Aorta (tissue), 5 donors: ENCODE measurements around the gene RNF7. TPM values are rescaled to one million over a fixed set of nuclear protein-coding genes. Genes with fewer than 3 reads are reported as not detected.

ENCODE experiments used
- ATAC-seq: fragments of 200-7000 bp; cut with Tn5 transposase; one replicate; pipeline ENCODE4 v1.9.1; 2022; ENCODE audit warnings: moderate library complexity; ENCODE audit not compliant: low FRiP score
- DNase-seq, 2 donors: peaks; one replicate each; pipeline ENCODE4 v3.0.0-alpha.2; 2020
- H3K27ac ChIP-seq, 2 donors: one replicate each; pipeline ENCODE4 v1.5.1; 2013; ENCODE audit warnings: low read length in 2 of 2, mild to moderate bottlenecking in 2 of 2, moderate library complexity in 2 of 2, control low read depth in 1 of 2, inconsistent platforms in 1 of 2, low read depth in 1 of 2
- H3K27me3 ChIP-seq, 2 donors: one replicate each; pipeline ENCODE4 v1.6.1; 2013; ENCODE audit warnings: control low read depth in 1 of 2, low read length in 1 of 2, mild to moderate bottlenecking in 1 of 2, moderate library complexity in 1 of 2; ENCODE audit not compliant: insufficient read depth in 2 of 2, control insufficient read depth in 1 of 2
- H3K36me3 ChIP-seq, 2 donors: one replicate each; pipeline ENCODE4 v1.6.1; 2013; ENCODE audit warnings: control low read depth in 1 of 2, low read length in 1 of 2, mild to moderate bottlenecking in 1 of 2; ENCODE audit not compliant: insufficient read depth in 2 of 2, control insufficient read depth in 1 of 2
- H3K4me1 ChIP-seq, 2 donors: one replicate each; pipeline ENCODE4 v1.6.1; 2013; ENCODE audit warnings: low read length in 2 of 2, control low read depth in 1 of 2, mild to moderate bottlenecking in 1 of 2, moderate library complexity in 1 of 2; ENCODE audit not compliant: insufficient read depth in 2 of 2, control insufficient read depth in 1 of 2
- H3K4me3 ChIP-seq, 2 donors: one replicate each; pipeline ENCODE4 v1.5.1; 2013; ENCODE audit warnings: low read length in 2 of 2, control low read depth in 1 of 2, mild to moderate bottlenecking in 1 of 2
- H3K9me3 ChIP-seq: one replicate; pipeline ENCODE4 v1.6.1; 2013; ENCODE audit warnings: mild to moderate bottlenecking, low read length; ENCODE audit not compliant: control insufficient read depth
- WGBS, 2 donors: extraction: QIAGEN DNeasy Blood & Tissue Kit; methylation state at CpG; one replicate each; pipeline ENCODE4 v1.1.7; 2013; 5-methylcytosine and 5-hydroxymethylcytosine counted together
- intact Hi-C, 2 donors: fragments of 100-400 bp; cut with DNase I; formaldehyde crosslinking; loops; one replicate each; pipeline versions ENCODE4 v1.14.2 to v1.15.0; 2022
- polyA plus RNA-seq, 2 donors: library from polyadenylated mRNA; stranded (reverse); fragments of 200-250 nt; gene quantifications; one replicate each; pipeline ENCODE4 v1.2.3, GENCODE V29; 2013
- total RNA-seq, 2 donors: library from RNA; stranded (reverse); fragmentation: NEBNext Ultra II Directional; extraction: Animal tissue kit (Norgen Biotek cat#: 25700); gene quantifications; one replicate each; pipeline ENCODE4 v1.2.1, GENCODE V29; 2021
- donor health status: healthy with polysubstance abuse.
- donor health status: Bipolar disorder and iron deficiency.
- donor health status: DM: no; HTN: no; CAD: no.
- donor health status: DM: no; HTN: no; CAD: no.
- donor health status: DM: yes; HTN: yes; CAD: no.

RNF7 gene
- total and polyA plus RNA-seq, 4 donors = 68.3 to 221 (median 99.6) TPM

GRCh38 chr3:141793476-141794260 lies 55.6 kb downstream of the RNF7 start:
- 83 to 94% methylated on average over 8 of the region's 8 CpGs for WGBS, 2 donors
- ATAC-seq (no peak), DNase-seq (no peak)
- no peak overlapping the region for H3K27ac ChIP-seq
- intact Hi-C loops = no loop called here
- H3K36me3 ChIP-seq = no peaks in the 10 kb centered on the region
- H3K9me3 ChIP-seq = no peaks in the 10 kb centered on the region
- no peak overlapping the region for H3K4me3 ChIP-seq
- H3K27me3 ChIP-seq = no peaks in the 10 kb centered on the region
- no peaks in the 10 kb centered on the region for H3K4me1 ChIP-seq

GRCh38 chr3:141795276-141795675 lies 57.2 kb downstream of the RNF7 start:
- H3K36me3 ChIP-seq = no peaks in the 10 kb centered on the region
- H3K27me3 ChIP-seq = no peaks in the 10 kb centered on the region
- ATAC-seq (no peak), DNase-seq (no peak)
- H3K4me1 ChIP-seq = no peaks in the 10 kb centered on the region
- 92 to 93% methylated on average over 4 of the region's 4 CpGs for WGBS, 2 donors
- no peaks in the 10 kb centered on the region for H3K9me3 ChIP-seq
- intact Hi-C loops = no loop called here
- no peak overlapping the region for H3K27ac ChIP-seq
- H3K4me3 ChIP-seq = no peak overlapping the region

GRCh38 chr3:141795741-141796080 lies 57.6 kb downstream of the RNF7 start:
- Histone ChIP-seq H3K4me3 (no peak overlapping the region), H3K9me3 (no peaks in the 10 kb centered on the region), H3K4me1 (no peaks in the 10 kb centered on the region), H3K36me3 (no peaks in the 10 kb centered on the region), H3K27ac (no peak overlapping the region), H3K27me3 (no peaks in the 10 kb centered on the region)
- DNase-seq (no peak), ATAC-seq (no peak)
- WGBS, 2 donors = 87 to 88% methylated on average over 5 of the region's 5 CpGs
- intact Hi-C loops = no loop called here

GRCh38 chr3:141796081-141796888 lies 58.2 kb downstream of the RNF7 start:
- ATAC-seq = peak; percentile 71
- peak; percentile 69 to 82 for DNase-seq
- no peaks in the 10 kb centered on the region for H3K9me3 ChIP-seq
- H3K4me3 ChIP-seq = no peak overlapping the region
- H3K27me3 ChIP-seq = no peaks in the 10 kb centered on the region
- 62 to 72% methylated on average over 11 of the region's 11 CpGs for WGBS, 2 donors
- intact Hi-C loops = no loop called here
- H3K27ac ChIP-seq = no peak overlapping the region
- no peaks in the 10 kb centered on the region for H3K36me3 ChIP-seq
- no peaks in the 10 kb centered on the region for H3K4me1 ChIP-seq

Other genes starting within 250 kb of the RNF7 start
- gene GRK7, start 25.1 kb downstream of the RNF7 start, total RNA-seq = under 1 TPM in 1 of 2 donors, not detected in 1; 0.23 TPM
- gene GRK7, start 25.1 kb downstream of the RNF7 start, polyA plus RNA-seq = not detected
- 100 to 1,000 TPM; 127 to 128 TPM for gene ATP1B3, start 138.3 kb downstream of the RNF7 start, total RNA-seq
- 100 to 1,000 TPM in 1 of 2 donors, 10 to 100 TPM in 1; 94.9 to 142 TPM for gene ATP1B3, start 138.3 kb downstream of the RNF7 start, polyA plus RNA-seq